Large intestine (tissue), 3 donors: Measurements from ENCODE around the gene ALS2. TPM values are rescaled to one million over a fixed set of nuclear protein-coding genes. Genes with fewer than 3 reads are reported as not detected.

Experiments
- DNase-seq, 2 donors: peaks; one replicate each; pipeline versions ENCODE4 v3.0.0 to v3.0.0-alpha.2; 2013
- H3K27ac ChIP-seq: one replicate; pipeline ENCODE4 v1.5.1; 2013; ENCODE audit warnings: low read length
- H3K27me3 ChIP-seq: 2 replicates; pipeline ENCODE4 v1.6.1; 2013; ENCODE audit warnings: low read length; ENCODE audit not compliant: control insufficient read depth, insufficient read depth
- H3K36me3 ChIP-seq: 2 replicates; pipeline ENCODE4 v1.6.1; 2013; ENCODE audit warnings: low read length; ENCODE audit not compliant: control insufficient read depth, insufficient read depth
- H3K4me1 ChIP-seq: one replicate; pipeline ENCODE4 v1.6.1; 2013; ENCODE audit warnings: low read length; ENCODE audit not compliant: control insufficient read depth, insufficient read depth
- H3K4me3 ChIP-seq: one replicate; pipeline ENCODE4 v1.5.1; 2013; ENCODE audit warnings: low read length
- H3K9me3 ChIP-seq: one replicate; pipeline ENCODE4 v1.6.1; 2013; ENCODE audit warnings: mild to moderate bottlenecking, low read depth, low read length, moderate library complexity; ENCODE audit not compliant: control insufficient read depth
- WGBS: methylation state at CpG from one replicate; pipeline ENCODE4 v1.1.5; 2013; ENCODE audit warnings: low lambda C conversion rate; ENCODE audit not compliant: insufficient coverage; 5-methylcytosine and 5-hydroxymethylcytosine counted together
- polyA plus RNA-seq: library from polyadenylated mRNA; unstranded; fragments of 120-200 nt; gene quantifications from one replicate; pipeline ENCODE4 v1.2.1, GENCODE V29; 2013

ALS2 gene
- polyA plus RNA-seq, 1 donor = 29.8 TPM

DNA sequence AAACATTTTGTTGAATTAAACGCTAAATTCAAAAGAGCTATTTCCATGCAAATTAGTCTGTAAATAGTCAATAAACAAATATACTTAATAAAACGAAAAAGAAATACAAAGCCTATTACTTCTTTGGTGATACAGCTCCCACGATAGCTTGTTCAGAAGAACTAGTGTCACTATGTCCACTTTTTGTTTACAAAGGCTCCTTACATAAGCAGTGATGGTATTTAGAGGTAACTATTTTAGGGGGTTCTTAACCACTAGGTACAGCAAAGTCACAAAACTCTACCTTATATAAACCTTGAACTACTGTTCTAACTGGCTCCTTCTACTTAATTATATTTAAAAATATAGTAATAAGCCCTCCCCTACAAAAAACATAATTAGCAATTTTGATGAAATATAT lies 21.9 kb downstream of the ALS2 start:
- 78% methylated on average over 2 of the region's 3 CpGs for WGBS
- Histone ChIP-seq H3K27ac (peak overlapping the region; percentile 26), H3K27me3 (no peaks in the 10 kb centered on the region), H3K4me1 (peaks cover 9% of the 10 kb centered on the region), H3K9me3 (no peaks in the 10 kb centered on the region), H3K4me3 (no peak overlapping the region), H3K36me3 (peaks cover 34% of the 10 kb centered on the region)
- no peak for DNase-seq

DNA sequence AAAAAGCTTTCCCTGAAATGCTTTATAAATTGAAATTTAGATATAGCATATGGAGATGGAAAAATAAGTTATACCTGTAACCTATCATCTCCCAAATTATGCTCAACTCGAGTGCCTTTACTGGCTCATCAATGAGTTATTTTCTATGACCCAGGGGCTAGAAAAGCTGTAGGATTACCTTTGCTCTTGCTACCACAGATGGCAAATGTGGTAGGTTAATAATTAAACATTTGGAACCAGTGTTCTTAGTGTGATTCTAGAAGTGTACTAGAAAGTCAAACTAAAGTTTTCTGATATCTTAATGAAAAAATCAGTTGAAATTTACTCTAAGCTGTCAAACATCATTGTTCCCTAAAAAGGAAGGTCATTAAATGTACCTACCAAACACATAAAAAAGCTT lies 22.5 kb downstream of the ALS2 start:
- DNase-seq = peak in 1 of 2 donors; percentile 60
- Histone ChIP-seq H3K4me1 (peaks cover 9% of the 10 kb centered on the region), H3K9me3 (no peaks in the 10 kb centered on the region), H3K27ac (peak overlapping the region; percentile 26), H3K27me3 (no peaks in the 10 kb centered on the region), H3K36me3 (peaks cover 30% of the 10 kb centered on the region), H3K4me3 (no peak overlapping the region)
- no CpG with 5 or more reads among the region's 1 CpG for WGBS

DNA sequence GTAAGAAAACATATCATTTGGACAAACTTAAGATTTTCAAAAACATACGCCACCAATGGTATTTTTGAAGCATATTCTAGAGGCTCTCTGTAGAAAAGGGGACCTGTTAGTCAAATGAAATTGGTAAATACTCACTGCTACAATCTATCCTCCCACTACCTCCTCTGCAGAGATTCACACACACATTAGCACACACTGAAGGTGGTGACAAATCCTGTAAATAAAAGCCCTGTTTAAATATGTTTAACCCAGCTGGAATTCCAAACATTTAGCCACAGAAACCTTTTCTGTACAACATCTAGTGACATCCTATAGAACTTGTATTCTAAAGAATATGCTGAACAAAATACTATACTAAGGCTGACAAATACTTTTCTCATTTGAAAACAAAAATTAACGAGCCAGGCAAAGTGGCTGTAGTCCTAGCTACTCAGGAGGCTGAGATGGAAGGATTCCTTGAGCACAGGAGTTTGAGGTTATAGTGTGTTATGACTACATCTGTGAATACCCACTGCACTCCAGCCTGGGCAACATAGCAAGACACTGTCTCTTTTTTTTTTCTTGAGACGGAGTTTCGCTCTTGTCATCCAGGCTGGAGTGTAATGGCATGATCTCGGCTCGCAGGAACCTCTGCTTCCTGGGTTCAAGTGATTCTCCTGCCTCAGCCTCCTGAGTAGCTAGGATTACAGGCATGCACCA lies 25.9 kb downstream of the ALS2 start:
- Histone ChIP-seq H3K36me3 (peaks cover 16% of the 10 kb centered on the region), H3K4me1 (peaks cover 9% of the 10 kb centered on the region), H3K27ac (no peak overlapping the region), H3K9me3 (no peaks in the 10 kb centered on the region), H3K4me3 (no peak overlapping the region), H3K27me3 (no peaks in the 10 kb centered on the region)
- no peak for DNase-seq
- 80% methylated on average over 1 of the region's 6 CpGs for WGBS

DNA sequence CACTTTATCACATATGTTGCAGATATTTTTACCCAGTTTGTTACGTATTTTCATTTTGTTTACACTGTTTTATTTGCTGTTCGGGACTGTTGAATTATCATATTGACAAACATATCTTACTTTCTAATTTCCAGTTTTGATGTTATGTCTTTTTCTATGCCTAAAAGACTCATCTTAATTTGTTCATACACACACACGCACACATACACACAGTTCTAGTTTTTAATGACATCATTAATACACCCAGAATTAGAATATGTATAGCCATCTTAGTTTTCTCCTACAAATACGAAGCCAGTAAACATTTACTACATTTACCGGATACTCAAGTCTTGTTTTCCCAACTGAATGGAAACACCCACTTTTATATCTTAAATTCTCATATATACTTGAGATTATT lies 29.2 kb downstream of the ALS2 start:
- Histone ChIP-seq H3K36me3 (peaks cover 28% of the 10 kb centered on the region), H3K4me3 (no peak overlapping the region), H3K27ac (no peak overlapping the region), H3K4me1 (peaks cover 3% of the 10 kb centered on the region), H3K27me3 (no peaks in the 10 kb centered on the region), H3K9me3 (no peaks in the 10 kb centered on the region)
- no peak for DNase-seq
- WGBS = 67% methylated on average over 3 of the region's 5 CpGs

DNA sequence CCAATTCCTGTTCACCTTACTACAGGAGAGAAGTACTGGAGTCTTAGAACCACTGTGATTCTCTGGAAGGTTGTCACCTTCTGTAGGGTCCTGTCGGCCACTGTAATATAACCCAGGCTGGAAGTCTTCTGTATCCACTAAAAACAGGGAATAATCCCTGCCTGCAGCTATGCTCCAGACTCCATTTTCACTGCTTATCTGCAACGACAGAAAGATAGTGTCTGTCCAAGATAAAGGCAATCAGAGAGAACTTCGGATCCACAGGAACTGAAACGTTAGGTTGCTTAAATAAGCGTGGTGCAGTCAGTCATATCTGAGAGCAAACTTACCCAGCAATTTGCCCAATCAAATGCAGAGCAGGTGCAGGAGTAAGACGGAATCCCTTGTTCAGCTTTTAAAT lies 34.2 kb downstream of the ALS2 start:
- Histone ChIP-seq H3K27me3 (no peaks in the 10 kb centered on the region), H3K27ac (no peak overlapping the region)
- DNase-seq = no peak

DNA sequence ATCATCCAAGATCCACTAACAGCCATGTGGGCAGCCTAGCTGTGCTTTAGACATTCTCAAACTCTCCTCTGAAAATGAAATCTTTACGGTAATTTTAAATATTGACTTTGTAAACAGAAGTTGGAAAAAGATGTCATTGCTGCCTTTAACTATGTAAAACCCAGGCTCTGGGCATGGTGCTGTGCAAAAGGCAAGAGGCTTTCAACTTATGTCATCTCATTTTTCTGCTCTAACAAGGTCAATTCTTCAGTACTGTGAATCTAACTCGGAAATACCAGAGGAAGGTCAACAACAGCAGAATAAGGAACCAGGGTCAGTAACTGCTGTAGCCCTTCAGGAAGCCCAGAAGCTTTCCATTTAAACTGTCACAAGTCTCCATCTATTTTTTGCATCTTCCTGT lies 45.2 kb downstream of the ALS2 start:
- no peaks in the 10 kb centered on the region for H3K9me3 ChIP-seq

More for the DNA sequence above, 34.2 kb downstream of the ALS2 start:
- no peak overlapping the region for H3K4me3 ChIP-seq
- peaks cover 56% of the 10 kb centered on the region for H3K36me3 ChIP-seq
- no peaks in the 10 kb centered on the region for H3K9me3 ChIP-seq
- no CpG with 5 or more reads among the region's 6 CpGs for WGBS
- H3K4me1 ChIP-seq = peaks cover 7% of the 10 kb centered on the region

DNA sequence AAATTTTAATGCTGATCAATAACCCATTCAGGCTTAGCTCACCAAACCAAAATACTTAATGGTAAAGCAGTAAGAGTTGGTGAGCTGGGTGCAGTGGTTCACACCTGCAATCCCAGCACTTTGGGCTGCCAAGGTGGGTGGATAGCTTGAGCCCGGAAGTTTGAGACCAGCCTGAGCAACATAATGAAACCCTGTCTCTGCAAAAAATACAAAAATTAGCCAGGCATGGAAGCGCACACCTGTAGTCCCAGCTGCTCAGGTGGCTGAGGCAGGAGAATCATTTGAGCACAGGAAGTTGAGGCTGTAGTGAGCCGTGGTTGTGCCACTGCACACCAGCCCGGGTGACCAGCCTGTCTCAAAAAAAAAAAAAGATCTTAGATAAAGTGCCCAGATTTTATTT lies 46.6 kb downstream of the ALS2 start:
- Histone ChIP-seq H3K36me3 (peaks cover 35% of the 10 kb centered on the region), H3K4me3 (no peak overlapping the region), H3K4me1 (no peaks in the 10 kb centered on the region), H3K27ac (no peak overlapping the region), H3K9me3 (no peaks in the 10 kb centered on the region), H3K27me3 (no peaks in the 10 kb centered on the region)
- WGBS = no CpG with 5 or more reads among the region's 4 CpGs
- no peak for DNase-seq

More for the DNA sequence above, 45.2 kb downstream of the ALS2 start:
- 67% methylated on average over 1 of the region's 2 CpGs for WGBS
- DNase-seq = no peak
- H3K4me3 ChIP-seq = no peak overlapping the region
- H3K4me1 ChIP-seq = no peaks in the 10 kb centered on the region
- peaks cover 33% of the 10 kb centered on the region for H3K36me3 ChIP-seq
- no peak overlapping the region for H3K27ac ChIP-seq
- H3K27me3 ChIP-seq = no peaks in the 10 kb centered on the region

DNA sequence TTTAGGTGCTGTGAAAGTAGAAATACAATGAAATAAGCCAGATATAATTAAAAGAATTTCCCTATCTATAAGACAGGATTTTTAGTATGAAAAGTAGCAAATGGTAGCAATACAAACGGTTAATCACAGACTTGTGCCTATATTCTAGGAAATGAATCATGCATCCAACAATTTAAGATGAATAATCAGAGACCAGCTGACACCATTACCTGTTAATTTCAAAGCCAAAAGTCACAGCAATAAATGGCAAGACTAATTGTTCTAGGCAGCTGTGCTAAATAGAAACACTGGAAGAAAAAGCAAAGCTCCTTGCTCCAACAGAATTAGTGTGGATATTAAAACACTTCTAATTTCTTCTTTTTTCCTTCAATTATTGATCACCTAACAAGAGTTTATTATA lies 47.2 kb downstream of the ALS2 start:
- Histone ChIP-seq H3K4me1 (no peaks in the 10 kb centered on the region), H3K27me3 (no peaks in the 10 kb centered on the region), H3K36me3 (peaks cover 39% of the 10 kb centered on the region), H3K27ac (no peak overlapping the region), H3K4me3 (no peak overlapping the region), H3K9me3 (no peaks in the 10 kb centered on the region)
- 100% methylated on average over 1 of the region's 1 CpG for WGBS
- no peak for DNase-seq

DNA sequence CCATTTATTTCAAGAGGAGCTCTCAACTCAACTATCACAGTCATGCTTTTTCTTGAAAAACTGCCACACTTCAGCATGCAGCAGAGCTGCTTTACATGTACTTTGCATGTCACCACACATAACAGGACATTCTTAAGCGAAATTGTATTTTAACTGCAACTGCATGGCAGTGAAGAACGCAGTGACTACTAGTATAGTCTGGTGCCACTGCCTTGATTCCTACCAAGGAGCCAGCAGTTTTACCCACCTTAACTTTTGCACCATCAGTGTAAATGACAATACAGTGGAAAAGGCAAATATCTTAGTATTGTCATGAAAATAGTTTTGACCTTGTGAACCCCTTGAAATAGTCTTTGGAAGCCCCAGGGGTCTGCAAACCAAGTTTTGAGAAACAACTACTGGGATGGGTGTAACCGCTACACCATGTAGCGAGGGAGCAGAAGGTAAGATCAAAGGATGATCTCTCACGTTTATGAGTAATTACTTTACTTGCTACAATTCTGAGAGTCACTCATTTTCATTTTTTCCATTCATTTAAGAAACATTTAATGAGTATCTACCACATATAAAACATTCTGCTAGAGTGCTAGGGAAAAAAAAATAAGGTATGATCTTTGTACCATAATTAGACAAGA lies 50.0 kb downstream of the ALS2 start:
- Histone ChIP-seq H3K27ac (no peak overlapping the region), H3K9me3 (no peaks in the 10 kb centered on the region), H3K4me3 (no peak overlapping the region), H3K4me1 (no peaks in the 10 kb centered on the region), H3K27me3 (no peaks in the 10 kb centered on the region), H3K36me3 (peaks cover 52% of the 10 kb centered on the region)
- WGBS = 80% methylated on average over 1 of the region's 5 CpGs
- DNase-seq = no peak

DNA sequence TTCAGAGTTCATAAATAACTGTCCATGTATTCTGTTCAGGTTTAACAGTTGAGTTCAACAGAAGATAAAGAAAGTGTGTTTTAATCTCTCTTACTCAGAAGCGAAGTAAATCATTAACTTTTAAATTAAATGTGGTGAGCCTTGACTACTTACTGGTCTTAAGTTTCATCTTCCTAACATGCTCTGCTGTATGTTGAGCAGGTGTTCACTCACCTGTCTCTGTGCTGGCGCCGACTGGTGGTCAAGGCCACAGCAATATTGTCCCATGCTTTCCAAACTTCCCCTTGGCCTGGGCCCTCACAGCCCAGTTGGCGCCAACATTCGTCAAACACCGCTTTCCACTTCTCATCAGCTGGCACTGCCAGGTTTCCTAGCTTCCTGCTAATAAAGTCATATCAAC lies 65.3 kb downstream of the ALS2 start:
- peaks cover 30% of the 10 kb centered on the region for H3K36me3 ChIP-seq
- peaks cover 5% of the 10 kb centered on the region for H3K4me1 ChIP-seq
- DNase-seq = peak; percentile 33 to 68
- no peaks in the 10 kb centered on the region for H3K27me3 ChIP-seq
- H3K27ac ChIP-seq = no peak overlapping the region
- peaks cover 3% of the 10 kb centered on the region for H3K9me3 ChIP-seq
- WGBS = 50% methylated on average over 1 of the region's 6 CpGs
- H3K4me3 ChIP-seq = no peak overlapping the region

DNA sequence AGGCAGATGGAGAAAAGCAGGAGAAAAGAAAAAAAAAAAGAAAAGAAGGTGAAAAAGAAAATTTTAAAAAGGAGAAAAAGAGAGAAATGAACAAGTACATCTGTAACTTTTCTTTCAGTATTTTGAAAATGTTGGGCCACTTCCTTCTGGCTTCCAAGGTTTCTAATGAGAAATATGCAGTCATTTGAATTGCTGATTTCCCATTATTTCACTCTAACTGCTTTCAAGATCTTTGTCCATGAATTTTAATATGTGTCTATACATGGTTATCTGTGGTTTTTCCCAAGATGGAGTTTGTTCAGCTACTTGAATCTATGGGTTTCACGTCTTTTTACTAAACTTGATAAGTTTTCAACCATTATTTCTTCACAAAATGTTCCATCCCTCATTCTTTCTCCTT lies 68.0 kb downstream of the ALS2 start:
- Histone ChIP-seq H3K4me1 (peaks cover 5% of the 10 kb centered on the region), H3K27me3 (no peaks in the 10 kb centered on the region), H3K4me3 (no peak overlapping the region), H3K36me3 (peaks cover 42% of the 10 kb centered on the region), H3K27ac (no peak overlapping the region), H3K9me3 (no peaks in the 10 kb centered on the region)
- no peak for DNase-seq
- 100% methylated on average over 1 of the region's 1 CpG for WGBS
